Mucosa of descending colon (tissue), 3 donors: ENCODE data around the gene LMO7. TPM values are rescaled to one million over a fixed set of nuclear protein-coding genes. Genes with fewer than 3 reads are reported as not detected.

Experiments
- ATAC-seq: fragments of 200-7000 bp; cut with Tn5 transposase; one replicate; pipeline ENCODE4 v1.9.1; 2020; ENCODE audit warnings: mild to moderate bottlenecking, moderate library complexity
- DNase-seq, 3 donors: peaks; one replicate each; pipeline ENCODE4 v3.0.0-alpha.2; 2020
- H3K36me3 ChIP-seq: fragments of 200-600 bp; one replicate; pipeline ENCODE4 v1.8.0; 2021; ENCODE audit warnings: low read depth, mild to moderate bottlenecking
- H3K4me1 ChIP-seq: fragments of 200-600 bp; one replicate; pipeline ENCODE4 v1.8.0; 2021; ENCODE audit warnings: low read depth, mild to moderate bottlenecking
- H3K4me3 ChIP-seq: fragments of 200-600 bp; one replicate; pipeline ENCODE4 v1.8.0; 2021; ENCODE audit warnings: mild to moderate bottlenecking
- H3K9me3 ChIP-seq: fragments of 200-600 bp; one replicate; pipeline ENCODE4 v1.8.0; 2021; ENCODE audit warnings: mild to moderate bottlenecking
- CTCF ChIP-seq: fragments of 200-600 bp; IDR thresholded peaks from one replicate; pipeline ENCODE4 v1.8.0; 2022; ENCODE audit warnings: antibody characterized with exemption, mild to moderate bottlenecking
- intact Hi-C, 2 donors: fragments of 100-400 bp; cut with DNase I in 1 of 2; cut with micrococcal nuclease in 1 of 2; formaldehyde crosslinking; loops; one replicate each; pipeline versions ENCODE4 v1.11.0 to v1.11.1; 2022; cut with DNase I, micrococcal nuclease
- total RNA-seq, 3 donors: library from RNA; stranded (reverse); fragmentation: NEBNext Ultra II Directional in 2 of 3; extraction: Animal tissue kit (Norgen Biotek cat#: 25700) in 2 of 3; gene quantifications; one replicate each; pipeline versions ENCODE4 v1.2.1 to v1.2.4, GENCODE V29; 2021 to 2023
- donor health status: DM: no; HTN: no; CAD: no; lungs with moderate emphysema.
- donor health status: DM: no; HTN: no; CAD: no.
- donor health status: DM: no; HTN: yes; CAD: no.

LMO7 gene
- total RNA-seq, 3 donors from 2014 or later: 127 to 243 (median 212) TPM

- intact Hi-C loops: no loop called here
- H3K36me3 ChIP-seq: no peaks in the 10 kb centered on the region
- no peaks in the 10 kb centered on the region for H3K4me1 ChIP-seq
- DNase-seq (no peak), ATAC-seq (no peak)
- no peaks in the 10 kb centered on the region for H3K9me3 ChIP-seq
- H3K4me3 ChIP-seq: no peak overlapping the region
- no peak for TF ChIP-seq CTCF
These were observed 20.4 kb downstream of the LMO7 start for GRCh38 chr13:75656425-75656989.

- H3K4me3 ChIP-seq: no peak overlapping the region
- DNase-seq (no peak), ATAC-seq (no peak)
- intact Hi-C loops: no loop called here
- no peak for TF ChIP-seq CTCF
- no peaks in the 10 kb centered on the region for H3K36me3 ChIP-seq
- no peaks in the 10 kb centered on the region for H3K9me3 ChIP-seq
- H3K4me1 ChIP-seq: no peaks in the 10 kb centered on the region
These were observed 21.0 kb downstream of the LMO7 start for GRCh38 chr13:75657111-75657510.

- Histone ChIP-seq H3K4me1 (no peaks in the 10 kb centered on the region), H3K9me3 (no peaks in the 10 kb centered on the region), H3K4me3 (no peak overlapping the region), H3K36me3 (no peaks in the 10 kb centered on the region)
- no peak for DNase-seq
- no peak for ATAC-seq
- intact Hi-C loops: no loop called here
- TF ChIP-seq CTCF: no peak
These were observed 24.6 kb downstream of the LMO7 start for GRCh38 chr13:75660694-75661093.

- TF ChIP-seq CTCF: no peak
- ATAC-seq (no peak), DNase-seq (no peak)
- intact Hi-C loops: no loop called here
- no peaks in the 10 kb centered on the region for H3K36me3 ChIP-seq
- no peaks in the 10 kb centered on the region for H3K9me3 ChIP-seq
- no peaks in the 10 kb centered on the region for H3K4me1 ChIP-seq
- no peak overlapping the region for H3K4me3 ChIP-seq
These were observed 25.3 kb downstream of the LMO7 start for GRCh38 chr13:75661443-75661842.

- no peak for TF ChIP-seq CTCF
These were observed 30.7 kb downstream of the LMO7 start for GRCh38 chr13:75666646-75667351.

More at GRCh38 chr13:75666646-75667351, 30.7 kb downstream of the LMO7 start:
- intact Hi-C loops: no loop called here
- Histone ChIP-seq H3K4me3 (no peak overlapping the region), H3K36me3 (no peaks in the 10 kb centered on the region), H3K9me3 (no peaks in the 10 kb centered on the region), H3K4me1 (no peaks in the 10 kb centered on the region)
- no peak for DNase-seq
- ATAC-seq: no peak
